GM21825 (cell line): ENCODE results near the gene LHPP.
A peak's percentile ranks its signal among the peaks of the same experiment; 100 is the strongest.
"Not testable (repeated sequence)": the region's sequence is repeated elsewhere in the genome, so short reads cannot be mapped to it uniquely, and the experiment has no call there.

Experiments
- ATAC-seq: cut with Tn5 transposase; IDR thresholded peaks from one replicate; pipeline ENCODE4 v1.9.1; 2021; ENCODE audit warnings: mild to moderate bottlenecking, moderate library complexity; ENCODE audit not compliant: unreplicated experiment

Gene LHPP

GRCh38 chr10:124602646-124603365, 141.2 kb downstream of the LHPP start:
- no peak for ATAC-seq

DNA sequence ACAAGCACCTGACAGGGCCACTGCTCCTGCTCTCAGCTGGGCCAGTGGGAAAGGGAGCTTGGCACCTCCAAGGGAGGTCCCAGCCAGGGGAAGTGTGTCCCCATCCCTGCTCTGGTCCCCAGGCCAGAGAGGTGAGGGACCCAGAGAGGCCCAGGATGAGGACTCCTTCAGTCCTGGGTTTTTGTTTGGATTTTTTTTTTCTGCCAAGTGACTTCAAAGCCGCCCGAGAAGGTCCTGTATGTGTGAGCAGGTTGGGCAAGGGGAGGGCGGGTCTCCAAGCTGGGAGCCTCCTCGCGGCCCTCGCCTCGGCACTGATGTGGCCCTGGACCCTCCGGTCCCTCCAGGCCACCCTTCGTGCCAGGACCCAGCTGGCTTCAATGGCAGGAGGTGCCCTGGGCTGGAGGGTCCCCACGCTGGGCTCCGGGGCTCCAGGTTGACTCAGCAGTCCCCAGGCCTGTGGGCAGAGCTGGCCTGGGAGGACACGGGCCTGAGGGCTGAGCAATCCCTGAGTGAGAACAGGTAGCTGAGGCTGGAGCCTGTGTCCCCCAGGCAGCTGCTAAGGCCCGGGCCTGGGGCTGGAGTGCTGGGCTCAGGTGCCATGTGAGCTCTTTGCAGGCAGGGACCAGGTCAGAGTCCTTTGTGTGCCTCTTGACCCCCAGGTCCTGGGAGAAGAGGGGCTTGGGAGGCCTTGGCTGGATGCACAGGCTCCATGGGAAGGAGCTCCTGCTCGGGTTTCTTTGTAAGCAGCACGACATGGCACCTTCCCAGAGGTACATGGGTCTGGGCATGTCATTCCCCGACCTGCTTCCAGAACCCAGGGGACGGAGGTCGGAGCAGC, 142.0 kb downstream of the LHPP start:
- no peak for ATAC-seq

- no peak for ATAC-seq
Observed at GRCh38 chr10:124604214-124605000, 142.8 kb downstream of the LHPP start.

DNA sequence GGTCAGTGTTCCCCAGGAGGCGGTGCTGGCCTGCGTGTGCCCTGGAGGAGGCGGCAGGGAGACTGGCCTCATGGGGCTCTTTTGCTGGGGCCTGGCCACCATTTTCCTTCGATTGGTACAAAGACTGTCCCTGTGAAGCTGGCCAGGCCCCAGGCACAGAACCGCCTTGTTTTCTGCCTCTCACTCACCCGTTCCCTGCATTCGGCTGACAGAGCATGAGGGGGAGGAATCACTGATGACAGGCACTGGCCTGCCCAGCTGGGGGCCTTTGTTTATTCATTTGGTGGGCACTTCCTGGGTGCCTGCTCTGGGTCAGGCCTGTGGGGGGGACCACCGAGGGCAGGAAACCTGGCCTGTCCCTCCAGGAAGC, 143.4 kb downstream of the LHPP start:
- no peak for ATAC-seq

DNA sequence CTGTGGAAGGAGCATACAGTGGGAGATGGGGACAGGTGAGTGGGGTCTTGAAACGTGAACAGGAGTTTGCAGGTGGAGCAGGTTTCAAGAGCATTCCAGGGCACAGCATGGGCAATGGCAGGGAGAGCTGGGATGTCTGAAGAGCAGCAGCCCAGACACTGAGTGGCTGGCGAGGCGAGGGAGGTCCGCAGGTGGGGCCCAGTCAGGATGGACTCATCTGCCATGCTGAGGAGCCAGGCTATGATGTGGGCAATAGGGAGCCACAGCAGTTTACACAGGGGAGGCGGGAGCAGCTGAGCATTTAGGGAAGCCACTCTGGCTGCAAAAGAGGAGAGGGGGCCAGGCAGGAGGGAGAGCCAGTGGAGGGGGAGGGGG, 143.8 kb downstream of the LHPP start:
- ATAC-seq, result no peak

DNA sequence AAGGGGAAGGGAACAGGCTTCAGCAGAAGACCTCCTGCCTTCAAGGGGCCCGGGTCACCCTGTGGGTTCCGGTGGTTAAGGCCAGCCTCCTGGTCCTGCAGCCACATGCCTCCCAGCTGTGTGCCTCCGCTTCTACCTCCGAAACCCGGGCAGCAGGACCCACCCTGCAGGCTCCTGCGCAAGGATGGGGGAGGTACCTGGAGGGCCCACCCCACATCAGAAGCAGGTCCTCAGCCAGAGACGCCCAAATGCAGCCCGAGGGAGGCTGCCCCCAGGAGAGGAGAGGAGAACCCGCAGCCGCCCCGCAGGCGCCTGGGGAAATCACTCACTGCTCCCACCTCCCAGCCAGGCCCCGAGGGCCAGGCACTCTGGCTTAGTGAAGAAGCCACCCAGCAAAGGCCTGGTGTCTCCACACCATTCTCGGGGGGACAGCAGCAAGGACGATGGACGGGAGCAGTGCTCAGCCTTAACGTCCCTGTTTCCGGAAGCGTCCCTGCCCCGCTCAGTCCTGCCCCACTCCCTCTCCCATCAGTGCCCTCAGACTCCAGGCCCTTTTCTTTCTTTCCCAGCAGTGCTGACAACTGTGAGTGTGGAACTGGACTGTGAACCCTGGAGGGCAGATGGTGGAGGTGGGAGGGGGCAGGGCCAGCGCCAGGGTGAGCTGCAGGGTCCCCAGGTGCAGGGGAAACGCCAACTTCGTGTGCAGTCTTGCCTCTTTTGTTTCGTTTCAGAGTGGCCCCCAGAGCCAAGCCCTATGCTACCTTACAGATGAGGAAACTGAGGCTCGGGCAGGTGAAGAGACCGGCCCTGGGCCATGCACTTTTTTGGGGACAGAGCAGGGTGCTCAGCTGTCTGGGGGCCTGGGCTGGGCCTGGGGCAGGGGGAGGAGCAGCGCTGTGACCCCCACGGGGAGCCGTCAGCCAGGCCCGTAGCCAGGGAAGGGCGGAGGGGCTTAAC, 144.5 kb downstream of the LHPP start:
- ATAC-seq, result no peak

DNA sequence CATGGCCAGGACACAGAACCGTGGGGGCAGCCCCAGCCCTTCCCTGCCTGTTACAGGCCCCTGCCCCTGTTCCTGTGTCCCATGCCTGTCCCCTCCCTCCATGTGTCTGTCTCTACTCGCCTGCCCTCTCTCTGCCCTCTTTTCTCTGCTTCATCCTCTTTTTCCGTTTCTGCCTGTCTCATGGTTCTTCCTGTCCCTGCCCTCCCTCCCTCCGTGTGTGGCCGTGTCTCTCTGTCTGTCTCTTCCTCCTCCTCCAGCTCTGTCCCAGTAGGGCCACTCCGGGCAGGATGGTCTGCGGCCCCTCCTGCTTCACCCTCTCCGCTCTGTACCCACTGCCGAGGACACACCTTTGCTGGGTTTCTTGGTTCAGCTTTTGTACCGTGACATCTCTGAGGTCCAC, 145.2 kb downstream of the LHPP start:
- ATAC-seq, result no peak

DNA sequence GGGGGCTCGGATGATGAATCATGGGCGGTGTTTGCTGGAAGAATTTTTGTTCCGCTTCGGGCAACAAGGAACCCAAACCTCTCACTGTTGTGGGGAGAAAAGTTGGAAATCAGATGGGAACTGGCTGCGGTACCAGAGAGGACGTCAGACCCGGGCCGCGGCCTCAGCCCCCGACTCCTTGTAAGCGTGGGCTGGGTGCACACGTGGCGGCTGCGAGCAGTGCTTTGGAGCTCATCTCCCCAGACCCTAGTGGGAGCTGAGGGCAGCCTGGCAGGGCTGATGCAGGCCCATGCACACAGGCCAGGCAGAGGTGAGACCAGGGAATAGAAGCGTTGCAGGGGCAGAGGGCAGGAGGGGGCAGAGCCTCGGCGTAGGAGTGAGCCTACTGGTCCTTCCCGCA, 146.1 kb downstream of the LHPP start:
- no peak for ATAC-seq

DNA sequence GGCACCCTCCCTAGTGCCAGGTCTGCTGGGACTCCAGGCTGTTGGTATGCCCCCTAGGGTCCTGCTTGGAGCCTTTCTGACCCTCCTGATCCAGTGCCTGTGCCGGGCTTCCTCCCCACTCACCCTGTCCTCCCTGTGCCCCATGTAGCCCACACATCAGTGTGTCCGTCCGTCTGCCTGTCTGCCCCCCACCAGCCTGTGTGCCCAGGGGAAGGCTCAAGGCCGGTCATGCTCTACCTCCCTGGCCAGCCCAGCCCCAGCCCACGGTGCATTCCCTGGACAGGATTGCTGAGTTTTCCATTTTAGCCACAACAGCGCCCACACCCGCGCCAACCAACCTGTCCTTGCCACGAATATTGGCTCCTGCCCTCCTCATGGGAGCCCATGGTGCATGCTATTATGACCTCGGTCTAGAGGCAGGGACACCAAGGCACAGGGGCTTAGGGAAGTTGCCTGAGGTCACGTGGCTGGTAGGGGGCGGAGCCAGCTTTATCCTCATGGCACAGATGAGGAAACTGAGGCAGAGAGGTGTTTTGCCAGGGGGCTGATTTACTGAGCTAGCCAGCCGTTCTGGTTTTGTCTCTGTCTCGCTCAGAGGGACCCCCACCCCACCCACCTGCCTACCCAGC, 146.6 kb downstream of the LHPP start:
- no peak for ATAC-seq

- ATAC-seq, result no peak
Observed at GRCh38 chr10:124609698-124610097, 148.1 kb downstream of the LHPP start.

- not testable (repeated sequence) for ATAC-seq
Observed at GRCh38 chr10:124610186-124610585, 148.6 kb downstream of the LHPP start.

GRCh38 chr10:124610851-124611250, 149.2 kb downstream of the LHPP start:
- ATAC-seq, result not testable (repeated sequence)

DNA sequence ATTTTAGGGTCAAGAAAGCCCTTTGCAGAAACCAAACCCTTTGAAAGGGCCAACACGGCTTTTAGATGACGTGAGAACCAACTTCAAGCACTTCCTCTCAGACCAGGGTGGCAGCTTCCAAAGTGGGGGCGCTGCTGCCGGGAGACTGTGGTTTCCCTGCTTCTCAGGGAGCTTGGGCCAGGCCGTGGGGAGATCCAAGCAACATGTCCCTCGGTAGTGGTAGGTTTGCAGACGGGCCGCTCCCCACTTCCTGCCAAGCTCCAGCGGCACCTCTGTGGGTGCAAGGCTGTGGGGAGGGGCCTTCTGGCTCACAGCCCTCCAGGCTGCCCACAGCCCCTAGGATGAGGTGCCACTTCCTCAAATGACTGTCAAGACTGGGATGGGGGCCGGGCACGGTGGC, 150.1 kb downstream of the LHPP start:
- ATAC-seq, result no peak

- no peak for ATAC-seq
Observed at GRCh38 chr10:124612611-124613498, 151.2 kb downstream of the LHPP start.

GRCh38 chr10:124614003-124614659, 152.5 kb downstream of the LHPP start:
- ATAC-seq, result peak; percentile 48

- no peak for ATAC-seq
Observed at GRCh38 chr10:124615259-124615658, 153.6 kb downstream of the LHPP start.

DNA sequence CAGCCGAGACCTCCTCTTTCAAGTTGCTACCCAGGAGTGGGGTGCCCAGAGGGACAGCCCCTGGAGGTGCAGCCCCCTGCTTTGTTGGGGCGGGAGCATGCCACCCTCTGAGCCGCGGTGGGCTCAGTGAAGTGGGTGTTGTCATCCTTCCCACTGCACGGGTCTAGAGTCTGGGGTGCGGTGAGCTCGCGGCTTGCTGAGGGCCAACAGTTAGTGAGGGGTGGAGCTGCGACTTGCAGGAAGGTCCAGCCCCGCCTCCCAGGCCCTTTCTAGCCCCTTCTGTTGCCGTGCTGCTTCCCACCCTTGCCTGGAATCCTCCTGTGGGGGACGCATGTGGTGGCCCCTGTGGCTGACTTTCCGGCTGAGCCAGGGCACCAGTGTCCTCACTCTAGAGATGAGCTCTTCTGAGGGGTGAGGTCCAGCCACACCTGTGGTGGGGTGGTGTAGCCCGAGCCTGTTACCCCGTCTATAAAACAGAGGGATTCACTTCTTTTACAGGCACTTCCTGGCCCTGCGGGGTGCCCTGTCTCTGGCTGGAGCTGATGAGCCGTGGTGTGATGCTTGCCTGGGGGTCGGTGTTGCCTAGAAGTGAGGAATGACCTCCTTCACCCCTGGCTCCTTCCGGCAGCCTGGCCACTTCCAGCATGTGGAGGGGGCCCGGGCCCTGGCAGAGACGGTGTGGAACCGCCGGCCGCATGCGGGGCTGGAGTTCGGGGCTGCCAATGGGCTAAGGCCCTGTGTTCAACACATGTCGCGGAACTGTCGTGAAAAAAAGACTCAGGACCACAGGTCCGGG, 154.6 kb downstream of the LHPP start:
- no peak for ATAC-seq

DNA sequence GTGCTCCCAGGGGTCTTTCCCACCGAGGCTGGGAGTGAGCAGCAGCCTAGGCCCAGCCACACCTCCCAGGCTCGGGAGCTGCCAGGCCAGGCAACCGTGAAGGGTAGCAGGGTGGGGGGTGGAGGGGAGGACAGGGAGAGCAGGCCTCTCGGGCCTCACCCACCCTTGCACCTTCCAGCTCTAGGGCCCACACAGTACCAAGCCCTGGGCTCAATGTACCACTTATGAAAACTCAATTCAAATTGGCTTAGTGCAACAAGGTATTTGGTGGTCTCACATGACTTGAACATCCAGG, 155.2 kb downstream of the LHPP start:
- no peak for ATAC-seq
